HepG2 (cell line): ENCODE results near the gene WNT3. TPM values are rescaled to one million over a fixed set of nuclear protein-coding genes. Genes with fewer than 3 reads are reported as not detected.

Experiments used
- DR1 ChIP-seq: sonication (generic); formaldehyde crosslinking; IDR thresholded peaks from 2 replicates; pipeline ENCODE4 v1.8.0; 2021; ENCODE audit warnings: mild to moderate bottlenecking, missing genetic modification reagents, inconsistent platforms
- KDM5B ChIP-seq: sonication (generic); formaldehyde crosslinking; IDR thresholded peaks from 2 replicates; pipeline ENCODE4 v1.4.0; 2020; ENCODE audit warnings: missing genetic modification reagents, mild to moderate bottlenecking, borderline replicate concordance
- MEIS2 ChIP-seq: sonication (generic); formaldehyde crosslinking; IDR thresholded peaks from 2 replicates; pipeline ENCODE4 v1.9.0; 2021; ENCODE audit warnings: mild to moderate bottlenecking, missing genetic modification reagents
- NCOA5 ChIP-seq: sonication (generic); formaldehyde crosslinking; IDR thresholded peaks from 2 replicates; pipeline ENCODE4 v1.4.0; 2020; ENCODE audit warnings: missing genetic modification reagents
- ONECUT2 ChIP-seq: sonication (generic); formaldehyde crosslinking; IDR thresholded peaks from 2 replicates; pipeline ENCODE4 v1.4.0; 2020; ENCODE audit warnings: missing genetic modification reagents
- RARG ChIP-seq: sonication (generic); formaldehyde crosslinking; IDR thresholded peaks from 2 replicates; pipeline ENCODE4 v1.4.0; 2020; ENCODE audit warnings: low read depth, mild to moderate bottlenecking, missing genetic modification reagents
- REL ChIP-seq: sonication (generic); formaldehyde crosslinking; conservative IDR thresholded peaks from 2 replicates; pipeline ENCODE4 v1.8.0; 2022; ENCODE audit warnings: mild to moderate bottlenecking, missing genetic modification reagents, moderate library complexity
- SRF ChIP-seq: IDR thresholded peaks from 2 replicates; pipeline ENCODE4 v1.6.1; 2011; ENCODE audit warnings: mild to moderate bottlenecking, low read depth, low read length, moderate library complexity
- TEAD2 ChIP-seq: sonication (generic); formaldehyde crosslinking; IDR thresholded peaks from 2 replicates; pipeline ENCODE4 v1.9.0; 2021; ENCODE audit warnings: missing genetic modification reagents
- XBP1 ChIP-seq: sonication (generic); formaldehyde crosslinking; IDR thresholded peaks from 2 replicates; pipeline ENCODE4 v1.5.0; 2020; ENCODE audit warnings: missing genetic modification reagents
- ZC3H4 ChIP-seq: sonication (generic); formaldehyde crosslinking; IDR thresholded peaks from 2 replicates; pipeline ENCODE4 v1.4.0; 2020; ENCODE audit warnings: missing genetic modification reagents, borderline replicate concordance
- ZFP36L1 ChIP-seq: sonication (generic); formaldehyde crosslinking; IDR thresholded peaks from 2 replicates; pipeline ENCODE4 v1.8.0; 2022; ENCODE audit warnings: mild to moderate bottlenecking, missing genetic modification reagents, moderate library complexity
- ZNF256 ChIP-seq: sonication (generic); formaldehyde crosslinking; conservative IDR thresholded peaks from 2 replicates; pipeline ENCODE4 v1.4.0; 2020; ENCODE audit warnings: missing genetic modification reagents
- ZNF530 ChIP-seq: sonication (generic); formaldehyde crosslinking; IDR thresholded peaks from 2 replicates; pipeline ENCODE4 v1.5.0; 2020; ENCODE audit warnings: low read depth, mild to moderate bottlenecking, missing genetic modification reagents
- ZNF589 ChIP-seq: sonication (generic); formaldehyde crosslinking; conservative IDR thresholded peaks from 2 replicates; pipeline ENCODE4 v1.8.0; 2022; ENCODE audit warnings: mild to moderate bottlenecking, moderate library complexity, missing genetic modification reagents
- ZNF616 ChIP-seq: sonication (generic); formaldehyde crosslinking; IDR thresholded peaks from 2 replicates; pipeline ENCODE4 v1.5.0; 2020; ENCODE audit warnings: low read depth, mild to moderate bottlenecking, missing genetic modification reagents
- ZNF709 ChIP-seq: sonication (generic); formaldehyde crosslinking; IDR thresholded peaks from 2 replicates; pipeline ENCODE4 v1.5.0; 2020; ENCODE audit warnings: mild to moderate bottlenecking, missing genetic modification reagents
- ZNF766 ChIP-seq: sonication (generic); formaldehyde crosslinking; IDR thresholded peaks from 2 replicates; pipeline ENCODE4 v1.5.0; 2020; ENCODE audit warnings: missing genetic modification reagents, borderline replicate concordance
- ZNF850 ChIP-seq: sonication (generic); formaldehyde crosslinking; conservative IDR thresholded peaks from 2 replicates; pipeline ENCODE4 v1.9.0; 2021; ENCODE audit warnings: mild to moderate bottlenecking, missing genetic modification reagents
- polyA plus RNA-seq, 8 experiments: library from polyadenylated mRNA; depleted of rRNA in 3 of 8; stranded (reverse) in 7 of 8; unstranded in 1 of 8; fragments of >200 nt; fragmentation: Illumina TruSeq in 4 of 8; extraction: Trizol in 4 of 8; gene quantifications; 2 replicates each; pipeline versions ENCODE4 v1.2.1 to v1.2.3, GENCODE V29; 2011 to 2016; ENCODE audit warnings: low read depth in 4 of 8, missing spikeins in 1 of 8, mixed read lengths in 1 of 8; ENCODE audit not compliant: insufficient read depth in 1 of 8
- total RNA-seq, 5 experiments: library from RNA; depleted of rRNA; stranded (reverse); fragments of >200 nt; fragmentation: Illumina TruSeq; extraction: Trizol; gene quantifications; 2 replicates each; pipeline ENCODE4 v1.2.3, GENCODE V29; 2016; ENCODE audit warnings: low read depth in 1 of 5
- TF ChIP-seq, protein P1 (sequence below): sonication (generic); formaldehyde crosslinking; conservative IDR thresholded peaks from 2 replicates; pipeline ENCODE4 v1.8.0; 2022; ENCODE audit warnings: missing genetic modification reagents
- TF ChIP-seq, protein P2 (sequence below): sonication (generic); formaldehyde crosslinking; IDR thresholded peaks from 2 replicates; pipeline ENCODE4 v1.8.1; 2023; ENCODE audit warnings: mild to moderate bottlenecking, moderate library complexity, missing genetic modification reagents
- TF ChIP-seq, protein P3 (sequence below): sonication (generic); formaldehyde crosslinking; IDR thresholded peaks from 2 replicates; pipeline ENCODE4 v1.5.1; 2020; ENCODE audit warnings: mild to moderate bottlenecking, moderate library complexity, missing genetic modification reagents
- TF ChIP-seq, protein P4 (sequence below): sonication (generic); formaldehyde crosslinking; IDR thresholded peaks from 2 replicates; pipeline ENCODE4 v1.8.1; 2023; ENCODE audit warnings: mild to moderate bottlenecking, inconsistent platforms, moderate library complexity, missing genetic modification reagents, borderline replicate concordance
- TF ChIP-seq, protein P5 (sequence below): sonication (generic); formaldehyde crosslinking; IDR thresholded peaks from 2 replicates; pipeline ENCODE4 v1.5.0; 2020; ENCODE audit warnings: mild to moderate bottlenecking, missing genetic modification reagents

The WNT3 gene
- total and polyA plus RNA-seq, 2 of the 13 experiments (the other 11 are each of a cell fraction or from before 2014, with no cell fraction given) = 8.5 to 10.3 TPM

DNA sequence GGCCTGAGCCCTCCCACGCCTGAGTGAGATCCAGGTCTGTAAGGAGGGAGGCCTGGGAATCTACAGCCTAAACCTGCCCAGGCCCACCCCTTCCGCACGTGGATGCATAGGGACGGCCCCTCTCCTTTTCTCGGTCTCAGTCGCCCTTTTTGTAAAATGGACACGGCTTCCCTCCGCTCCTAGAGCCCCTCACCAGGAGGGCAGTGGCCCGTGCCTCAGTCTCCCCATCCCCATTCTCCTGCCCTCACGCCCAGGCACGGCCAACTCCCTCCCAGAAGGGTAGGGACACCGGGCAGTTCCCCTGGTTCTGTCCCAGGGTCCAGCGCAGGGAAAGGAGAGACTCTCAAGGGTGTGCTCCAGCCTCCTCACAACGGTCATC lies 48.1 kb downstream of the WNT3 start (continued):
- TF ChIP-seq, protein P1, sequence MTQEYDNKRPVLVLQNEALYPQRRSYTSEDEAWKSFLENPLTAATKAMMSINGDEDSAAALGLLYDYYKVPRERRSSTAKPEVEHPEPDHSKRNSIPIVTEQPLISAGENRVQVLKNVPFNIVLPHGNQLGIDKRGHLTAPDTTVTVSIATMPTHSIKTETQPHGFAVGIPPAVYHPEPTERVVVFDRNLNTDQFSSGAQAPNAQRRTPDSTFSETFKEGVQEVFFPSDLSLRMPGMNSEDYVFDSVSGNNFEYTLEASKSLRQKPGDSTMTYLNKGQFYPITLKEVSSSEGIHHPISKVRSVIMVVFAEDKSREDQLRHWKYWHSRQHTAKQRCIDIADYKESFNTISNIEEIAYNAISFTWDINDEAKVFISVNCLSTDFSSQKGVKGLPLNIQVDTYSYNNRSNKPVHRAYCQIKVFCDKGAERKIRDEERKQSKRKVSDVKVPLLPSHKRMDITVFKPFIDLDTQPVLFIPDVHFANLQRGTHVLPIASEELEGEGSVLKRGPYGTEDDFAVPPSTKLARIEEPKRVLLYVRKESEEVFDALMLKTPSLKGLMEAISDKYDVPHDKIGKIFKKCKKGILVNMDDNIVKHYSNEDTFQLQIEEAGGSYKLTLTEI (CRISPR knock-in tag) = no peak
- no peak for TF ChIP-seq ZNF589
- TF ChIP-seq ZNF530 = 0 out of 2 replicates have a peak, but pooled peaks have one; percentile 43
- TF ChIP-seq SRF = no peak
- 0 out of 2 replicates have a peak, but pooled peaks have one; percentile 45 for TF ChIP-seq ONECUT2 (CRISPR knock-in tag)
- TF ChIP-seq REL (CRISPR knock-in tag) = no peak; the same call in 1 of the 2 replicates
- TF ChIP-seq MEIS2 (CRISPR knock-in tag) = peak; percentile 13; the same call in 1 of the 2 replicates
- no peak for TF ChIP-seq TEAD2 (CRISPR knock-in tag)
- TF ChIP-seq ZFP36L1 (CRISPR knock-in tag) = peak; percentile 67
- TF ChIP-seq NCOA5 (CRISPR knock-in tag) = 0 out of 2 replicates have a peak, but pooled peaks have one; percentile 57
- TF ChIP-seq DR1 (CRISPR knock-in tag) = no peak
- no peak for TF ChIP-seq ZNF616 (CRISPR knock-in tag)
- no peak for TF ChIP-seq ZNF850 (CRISPR knock-in tag)
- TF ChIP-seq KDM5B = no peak
- TF ChIP-seq ZC3H4 (CRISPR knock-in tag) = peak; percentile 73
- no peak for TF ChIP-seq RARG (CRISPR knock-in tag)
- TF ChIP-seq ZNF709 (CRISPR knock-in tag) = no peak
- 0 out of 2 replicates have a peak, but pooled peaks have one; percentile 76 for TF ChIP-seq ZNF766 (CRISPR knock-in tag)
- TF ChIP-seq, protein P2, sequence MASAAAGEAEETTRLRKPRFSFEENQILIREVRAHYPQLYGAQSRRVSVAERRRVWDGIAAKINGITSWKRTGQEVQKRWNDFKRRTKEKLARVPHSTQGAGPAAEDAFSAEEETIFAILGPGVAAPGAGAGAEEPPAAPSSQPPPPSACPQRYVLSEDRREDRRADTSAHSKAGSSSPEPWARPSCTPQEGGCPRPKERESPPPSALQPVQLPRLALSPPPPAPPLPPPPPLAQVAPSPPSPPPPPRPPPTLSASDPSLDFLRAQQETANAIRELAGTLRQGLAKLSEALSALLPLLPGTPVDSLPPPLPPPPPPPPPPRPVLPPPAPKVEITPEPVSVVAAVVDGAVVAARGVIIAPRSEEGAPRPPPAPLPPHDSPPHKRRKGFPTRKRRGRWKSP (CRISPR knock-in tag) = no peak
- TF ChIP-seq, protein P3, sequence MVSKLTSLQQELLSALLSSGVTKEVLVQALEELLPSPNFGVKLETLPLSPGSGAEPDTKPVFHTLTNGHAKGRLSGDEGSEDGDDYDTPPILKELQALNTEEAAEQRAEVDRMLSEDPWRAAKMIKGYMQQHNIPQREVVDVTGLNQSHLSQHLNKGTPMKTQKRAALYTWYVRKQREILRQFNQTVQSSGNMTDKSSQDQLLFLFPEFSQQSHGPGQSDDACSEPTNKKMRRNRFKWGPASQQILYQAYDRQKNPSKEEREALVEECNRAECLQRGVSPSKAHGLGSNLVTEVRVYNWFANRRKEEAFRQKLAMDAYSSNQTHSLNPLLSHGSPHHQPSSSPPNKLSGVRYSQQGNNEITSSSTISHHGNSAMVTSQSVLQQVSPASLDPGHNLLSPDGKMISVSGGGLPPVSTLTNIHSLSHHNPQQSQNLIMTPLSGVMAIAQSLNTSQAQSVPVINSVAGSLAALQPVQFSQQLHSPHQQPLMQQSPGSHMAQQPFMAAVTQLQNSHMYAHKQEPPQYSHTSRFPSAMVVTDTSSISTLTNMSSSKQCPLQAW (CRISPR knock-in tag) = no peak
- TF ChIP-seq, protein P4, sequence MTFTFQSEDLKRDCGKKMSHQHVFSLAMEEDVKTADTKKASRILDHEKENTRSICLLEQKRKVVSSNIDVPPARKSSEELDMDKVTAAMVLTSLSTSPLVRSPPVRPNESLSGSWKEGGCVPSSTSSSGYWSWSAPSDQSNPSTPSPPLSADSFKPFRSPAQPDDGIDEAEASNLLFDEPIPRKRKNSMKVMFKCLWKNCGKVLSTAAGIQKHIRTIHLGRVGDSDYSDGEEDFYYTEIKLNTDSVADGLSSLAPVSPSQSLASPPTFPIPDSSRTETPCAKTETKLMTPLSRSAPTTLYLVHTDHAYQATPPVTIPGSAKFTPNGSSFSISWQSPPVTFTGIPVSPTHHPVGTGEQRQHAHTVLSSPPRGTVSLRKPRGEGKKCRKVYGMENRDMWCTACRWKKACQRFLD (CRISPR knock-in tag) = no peak; the same call in 1 of the 2 replicates
- TF ChIP-seq ZNF256 (CRISPR knock-in tag) = peak; percentile 89; the same call in 1 of the 2 replicates
- no peak for TF ChIP-seq XBP1
- TF ChIP-seq, protein P5, sequence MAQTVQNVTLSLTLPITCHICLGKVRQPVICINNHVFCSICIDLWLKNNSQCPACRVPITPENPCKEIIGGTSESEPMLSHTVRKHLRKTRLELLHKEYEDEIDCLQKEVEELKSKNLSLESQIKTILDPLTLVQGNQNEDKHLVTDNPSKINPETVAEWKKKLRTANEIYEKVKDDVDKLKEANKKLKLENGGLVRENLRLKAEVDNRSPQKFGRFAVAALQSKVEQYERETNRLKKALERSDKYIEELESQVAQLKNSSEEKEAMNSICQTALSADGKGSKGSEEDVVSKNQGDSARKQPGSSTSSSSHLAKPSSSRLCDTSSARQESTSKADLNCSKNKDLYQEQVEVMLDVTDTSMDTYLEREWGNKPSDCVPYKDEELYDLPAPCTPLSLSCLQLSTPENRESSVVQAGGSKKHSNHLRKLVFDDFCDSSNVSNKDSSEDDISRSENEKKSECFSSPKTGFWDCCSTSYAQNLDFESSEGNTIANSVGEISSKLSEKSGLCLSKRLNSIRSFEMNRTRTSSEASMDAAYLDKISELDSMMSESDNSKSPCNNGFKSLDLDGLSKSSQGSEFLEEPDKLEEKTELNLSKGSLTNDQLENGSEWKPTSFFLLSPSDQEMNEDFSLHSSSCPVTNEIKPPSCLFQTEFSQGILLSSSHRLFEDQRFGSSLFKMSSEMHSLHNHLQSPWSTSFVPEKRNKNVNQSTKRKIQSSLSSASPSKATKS (CRISPR knock-in tag) = no peak
